Right ventricle myocardium inferior (tissue), 1 donor: ENCODE data around the gene SYT11. TPM values are rescaled to one million over a fixed set of nuclear protein-coding genes. Genes with fewer than 3 reads are reported as not detected.
A peak's percentile ranks its signal among the peaks of the same experiment; 100 is the strongest.
"Not testable (repeated sequence)": the region's sequence is repeated elsewhere in the genome, so short reads cannot be mapped to it uniquely, and the experiment has no call there.

Source experiments
- ATAC-seq: fragments of 200-7000 bp; cut with Tn5 transposase; one replicate; pipeline ENCODE4 v1.9.1; 2020; ENCODE audit warnings: mild to moderate bottlenecking, moderate library complexity
- DNase-seq: peaks from one replicate; pipeline ENCODE4 v3.0.0; 2021; ENCODE audit errors: missing footprints
- intact Hi-C: fragments of 100-400 bp; cut with DNase I; formaldehyde crosslinking; loops from one replicate; pipeline ENCODE4 v1.11.0; 2022
- long read RNA-seq: library from polyadenylated mRNA; unstranded; transcript quantifications from one replicate; pipeline ENCODE4 v2.0.0, GENCODE V29; 2021
- total RNA-seq: library from RNA; stranded (reverse); fragmentation: NEBNext Ultra II Directional; extraction: Animal tissue kit (Norgen Biotek cat#: 25700); gene quantifications from one replicate; pipeline ENCODE4 v1.2.1, GENCODE V29; 2021
- donor health status: DM: no; HTN: yes; CAD: no; lungs with severe emphysema.

The SYT11 gene, protein sequence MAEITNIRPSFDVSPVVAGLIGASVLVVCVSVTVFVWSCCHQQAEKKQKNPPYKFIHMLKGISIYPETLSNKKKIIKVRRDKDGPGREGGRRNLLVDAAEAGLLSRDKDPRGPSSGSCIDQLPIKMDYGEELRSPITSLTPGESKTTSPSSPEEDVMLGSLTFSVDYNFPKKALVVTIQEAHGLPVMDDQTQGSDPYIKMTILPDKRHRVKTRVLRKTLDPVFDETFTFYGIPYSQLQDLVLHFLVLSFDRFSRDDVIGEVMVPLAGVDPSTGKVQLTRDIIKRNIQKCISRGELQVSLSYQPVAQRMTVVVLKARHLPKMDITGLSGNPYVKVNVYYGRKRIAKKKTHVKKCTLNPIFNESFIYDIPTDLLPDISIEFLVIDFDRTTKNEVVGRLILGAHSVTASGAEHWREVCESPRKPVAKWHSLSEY
- total RNA-seq = 9.2 TPM
- long read RNA-seq, full-length matches to known transcripts = 3 of 3 reads
- long read RNA-seq, partial matches to known transcripts = 0 of 3 reads
- long read RNA-seq, other reads (novel, unspliced or antisense) = 0 of 3 reads

DNA sequence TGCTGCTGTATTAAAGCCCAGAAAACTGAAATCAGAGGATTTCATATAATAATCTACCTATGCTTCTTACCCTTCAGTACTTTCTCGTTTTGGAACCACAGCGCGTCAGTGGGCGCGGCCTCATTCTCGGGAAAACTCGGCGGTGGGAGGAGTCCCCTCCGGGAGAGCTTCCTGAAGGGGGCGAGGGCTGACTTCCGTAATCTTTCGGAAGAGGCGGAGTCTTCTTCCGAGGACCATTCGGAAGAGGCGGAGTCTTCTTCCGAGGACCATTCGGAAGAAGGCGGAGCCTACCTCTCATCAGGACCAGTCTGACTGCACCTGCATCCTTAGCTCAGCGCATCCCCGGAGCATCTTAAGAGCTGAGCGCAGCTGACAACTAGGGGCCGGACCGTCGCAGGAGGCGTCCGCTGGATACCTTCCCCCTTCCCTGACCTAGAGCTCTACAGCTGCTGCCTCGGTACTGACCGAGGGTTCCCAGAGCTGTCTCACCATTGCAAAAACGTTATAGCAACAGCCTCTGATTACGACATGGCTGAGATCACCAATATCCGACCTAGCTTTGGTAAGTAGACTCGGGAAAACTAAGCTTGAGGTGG, at the start of gene SYT11:
Gene SYT11, plus strand, starts transcription at position 334 of the 596 bp plus-strand sequence. Its CDS starts 195 bp downstream, at position 529.
- DNase-seq (peak; percentile 96), ATAC-seq (peak; percentile 91)
- intact Hi-C loops = loop anchor here (5.0 kb wide), 1 partner anchor 53 kb away; the partner anchor contains the start of gene RIT1

DNA sequence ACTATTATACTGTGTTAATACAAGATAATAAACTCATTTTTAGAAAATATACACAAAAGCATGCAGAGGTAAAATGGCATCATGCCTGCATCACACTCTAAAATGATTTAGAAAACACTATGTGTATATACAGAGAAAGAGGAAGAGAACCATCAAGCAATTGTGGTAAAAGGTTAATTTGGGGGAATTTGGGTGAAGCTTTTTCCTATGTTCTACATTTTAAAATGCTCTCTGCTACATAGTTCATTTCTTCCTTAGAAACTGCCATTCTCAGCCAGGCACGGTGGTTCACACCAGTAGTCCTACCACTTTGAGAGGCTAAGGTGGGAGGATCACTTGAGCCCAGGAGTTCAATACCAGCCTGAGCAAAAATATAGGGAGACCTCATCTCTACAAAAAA, 46.5 kb upstream of the SYT11 start:
- intact Hi-C loops = loop anchor here (10.0 kb wide), 1 partner anchor 102 kb away; the partner anchor contains the start of gene RIT1
- DNase-seq = no peak
- no peak for ATAC-seq

DNA sequence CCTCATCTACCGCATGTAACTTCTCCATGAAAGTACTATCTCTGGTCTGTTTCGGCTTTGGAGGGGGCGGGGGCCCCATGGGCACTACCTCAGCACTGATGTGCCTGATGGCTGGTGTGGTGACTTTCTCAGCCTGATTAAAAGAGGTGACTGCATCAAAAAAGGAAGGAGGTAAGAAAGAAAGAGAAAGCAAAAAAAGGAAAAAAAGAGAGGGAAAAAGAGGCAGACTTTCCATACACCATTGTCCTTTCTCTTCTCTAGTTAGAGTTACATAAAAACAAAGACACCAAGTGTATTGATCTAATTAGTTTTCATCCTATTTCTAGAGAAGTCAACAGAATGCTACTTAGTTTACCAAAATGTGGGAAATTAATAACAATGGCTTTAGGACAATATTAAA, 45.7 kb upstream of the SYT11 start:
- intact Hi-C loops = loop anchor here (10.0 kb wide), 1 partner anchor 101 kb away; the partner anchor contains the start of gene RIT1
- DNase-seq = no peak
- no peak for ATAC-seq

DNA sequence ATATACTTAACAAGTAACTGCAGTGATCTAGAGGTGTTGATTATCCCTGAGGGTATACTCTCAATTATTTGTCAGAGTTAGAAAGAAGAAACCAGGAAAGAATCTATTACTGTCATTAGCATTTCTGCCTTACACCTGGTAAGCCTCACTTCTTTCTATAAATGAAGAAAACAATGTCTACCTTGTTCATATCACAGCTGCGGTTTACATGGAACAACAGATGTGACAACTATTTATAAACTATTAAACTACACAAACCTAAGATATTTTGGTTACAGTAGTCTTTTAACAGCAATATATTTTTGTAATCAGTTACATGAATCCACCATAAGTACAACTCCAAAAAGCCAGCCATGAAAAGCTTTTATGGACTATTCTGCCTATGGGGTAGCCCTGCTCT, 43.0 kb upstream of the SYT11 start:
- DNase-seq = no peak
- intact Hi-C loops = loop anchor here (10.0 kb wide), 1 partner anchor 98 kb away; the partner anchor contains the start of gene RIT1
- ATAC-seq = no peak

DNA sequence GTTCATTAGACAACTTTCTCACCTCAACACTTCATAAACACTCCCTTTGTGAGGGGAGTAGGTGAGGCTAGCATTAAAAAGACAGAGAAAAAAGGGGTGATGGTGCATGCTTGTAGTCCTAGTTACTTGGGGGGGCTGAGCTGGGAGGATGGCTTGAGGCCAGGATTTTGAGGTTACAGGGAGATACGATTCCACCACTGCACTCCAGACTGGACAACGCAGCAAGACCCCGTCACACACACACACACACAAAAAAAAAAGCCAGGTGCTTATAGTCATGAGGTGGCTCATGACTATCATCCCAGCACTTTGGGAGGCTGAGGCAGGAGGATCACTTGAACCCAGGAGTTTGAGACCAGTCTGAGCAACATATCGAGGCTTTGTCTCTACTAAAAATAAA, 31.9 kb upstream of the SYT11 start:
- DNase-seq (no peak), ATAC-seq (no peak)
- intact Hi-C loops = no loop called here

DNA sequence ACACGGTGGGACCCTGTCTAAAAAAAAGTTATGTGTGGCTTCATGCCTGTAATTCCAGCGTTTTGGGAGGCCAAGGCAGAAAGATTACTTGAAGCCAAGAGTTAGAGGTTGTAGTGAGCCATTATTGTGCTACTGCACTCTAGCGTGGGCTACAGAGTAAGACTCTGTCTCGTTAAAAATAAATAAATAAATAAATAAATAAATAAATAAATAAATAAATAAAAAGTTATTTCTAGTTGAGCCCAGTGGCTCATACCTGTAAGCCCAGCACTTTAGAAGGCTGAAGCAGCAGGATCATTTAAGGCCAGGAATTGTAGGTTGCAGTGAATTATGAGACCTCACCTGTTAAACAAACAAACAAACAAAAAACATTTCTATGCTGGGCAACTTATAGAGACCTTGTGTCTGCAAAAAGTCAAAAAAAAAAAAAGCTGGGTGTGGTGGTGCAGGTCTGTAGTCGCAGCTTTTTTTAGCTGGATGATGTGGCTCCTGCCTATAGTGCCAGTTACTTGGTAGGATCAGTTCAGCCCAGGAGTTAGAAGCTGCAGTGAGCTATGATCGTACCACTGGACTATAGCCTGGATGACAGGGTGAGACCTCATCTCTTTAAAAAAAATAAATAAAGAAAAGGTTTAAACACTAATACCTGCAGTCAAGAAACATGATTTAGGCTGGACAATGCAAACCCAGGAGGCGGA, 27.9 kb upstream of the SYT11 start:
- no peak for DNase-seq
- intact Hi-C loops = no loop called here
- no peak for ATAC-seq

DNA sequence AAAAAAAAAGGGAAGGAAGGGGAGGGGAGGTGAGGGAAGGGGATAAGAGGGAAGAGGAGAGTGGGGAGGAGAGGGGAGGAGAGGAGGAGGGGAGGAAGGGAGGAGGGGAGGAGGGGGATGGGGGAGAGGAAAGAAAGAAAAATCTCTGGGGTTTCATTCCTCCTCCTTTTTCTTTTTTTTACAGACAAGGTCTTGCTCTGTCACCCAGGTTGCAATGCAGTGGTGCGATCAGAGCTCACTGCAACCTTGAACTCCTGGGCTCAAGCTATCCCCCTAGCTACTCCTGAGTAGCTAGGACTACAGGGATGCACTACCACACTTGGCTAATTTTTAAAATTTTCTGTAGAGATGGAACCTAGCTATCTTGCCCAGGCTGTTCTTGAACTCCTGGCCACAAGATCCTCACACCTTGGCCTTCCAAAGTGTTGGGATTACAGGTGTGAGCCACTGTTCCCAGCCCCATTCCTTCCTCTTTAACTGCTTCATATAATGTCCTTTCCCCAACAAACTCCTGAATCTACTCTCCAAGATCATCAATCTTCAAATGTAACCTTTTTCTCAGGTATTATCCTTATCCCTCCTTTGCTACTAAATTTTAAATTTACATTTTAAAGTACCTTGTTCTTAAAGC, 25.6 kb upstream of the SYT11 start:
- intact Hi-C loops = no loop called here
- no peak for ATAC-seq
- DNase-seq = no peak

DNA sequence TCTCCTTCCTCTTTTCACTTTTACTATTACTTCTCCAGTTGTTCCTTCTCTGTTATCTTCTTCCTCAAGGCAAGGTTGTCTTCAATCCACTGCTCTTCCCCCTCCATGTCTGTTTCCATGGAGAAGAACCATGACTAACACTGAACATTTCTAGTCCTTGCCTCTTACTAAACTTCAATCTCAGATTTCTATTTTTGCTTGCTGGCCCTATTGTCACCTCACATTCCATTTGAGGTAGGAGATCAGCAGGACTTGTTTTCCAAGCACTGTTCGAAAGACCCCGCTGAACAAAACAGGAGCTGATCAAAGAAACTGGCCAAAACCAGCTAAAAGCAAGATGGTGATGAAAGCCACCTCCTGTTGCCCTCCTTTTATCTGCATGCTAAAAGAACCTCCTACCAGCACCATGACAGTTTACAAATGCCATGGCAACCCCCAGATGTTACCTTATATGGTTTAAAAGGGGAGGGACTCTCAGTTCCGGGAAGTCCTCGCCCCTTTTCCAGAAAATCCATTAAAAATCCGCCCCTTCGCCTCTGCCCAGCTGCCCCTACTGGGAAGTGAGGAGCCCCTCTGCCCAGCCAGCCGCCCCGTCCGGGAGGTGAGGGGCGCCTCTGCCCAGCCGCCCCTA, 25.0 kb upstream of the SYT11 start:
- DNase-seq = no peak
- no peak for ATAC-seq
- intact Hi-C loops = no loop called here

DNA sequence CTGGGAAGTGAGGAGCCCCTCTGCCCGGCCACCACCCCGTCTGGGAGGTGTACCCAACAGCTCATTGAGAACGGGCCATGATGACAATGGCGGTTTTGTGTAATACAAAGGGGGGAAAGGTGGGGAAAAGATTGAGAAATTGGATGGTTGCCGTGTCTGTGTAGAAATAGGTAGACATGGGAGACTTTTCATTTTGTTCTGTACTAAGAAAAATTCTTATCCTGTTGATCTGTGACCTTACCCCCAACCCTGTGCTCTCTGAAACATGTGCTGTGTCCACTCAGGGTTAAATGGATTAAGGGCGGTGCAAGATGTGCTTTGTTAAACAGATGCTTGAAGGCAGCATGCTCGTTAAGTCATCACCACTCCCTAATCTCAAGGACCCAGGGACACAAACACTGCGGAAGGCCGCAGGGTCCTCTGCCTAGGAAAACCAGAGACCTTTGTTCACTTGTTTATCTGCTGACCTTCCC, 24.4 kb upstream of the SYT11 start:
- ATAC-seq, intact Hi-C loops, DNase-seq: not testable (repeated sequence)

DNA sequence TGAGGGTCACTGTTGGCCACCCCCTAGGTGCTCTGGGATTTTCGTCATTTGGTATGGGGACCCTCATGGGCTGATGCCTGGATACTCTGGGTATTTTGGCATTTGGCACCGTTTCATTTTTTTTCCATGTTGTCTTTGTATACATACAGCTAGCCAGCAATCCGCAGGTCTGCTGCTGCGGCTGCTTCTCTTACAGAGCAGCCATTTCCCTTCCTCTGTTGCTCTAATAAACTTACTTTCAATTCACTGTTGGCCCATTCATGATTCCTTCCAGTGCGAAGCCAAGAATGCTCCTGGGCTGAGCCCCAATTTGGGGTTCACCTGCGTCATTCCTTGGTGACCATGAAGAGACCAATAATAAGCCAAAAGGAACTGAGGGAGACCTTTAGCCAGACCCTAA, 23.8 kb upstream of the SYT11 start:
- no peak for ATAC-seq
- intact Hi-C loops = no loop called here
- DNase-seq = no peak

DNA sequence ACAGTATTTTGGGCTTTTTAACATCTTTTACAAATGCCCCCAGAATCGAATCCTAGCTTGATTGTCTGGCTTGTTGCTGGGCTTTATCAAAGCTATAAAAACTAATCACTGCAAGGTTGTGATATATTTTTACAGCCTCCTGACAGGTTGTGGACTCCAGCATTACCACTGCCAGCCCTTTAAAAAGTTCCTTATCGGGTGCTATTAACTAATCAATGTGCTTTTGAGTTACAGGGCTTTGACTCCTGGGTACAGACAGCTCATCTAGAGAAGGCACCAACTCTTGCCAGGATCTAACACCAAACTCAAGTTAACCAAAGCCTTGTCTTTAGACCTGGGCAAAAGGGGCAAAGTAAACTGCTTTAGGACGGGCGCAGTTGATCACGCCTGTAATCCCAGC, 19.0 kb upstream of the SYT11 start:
- intact Hi-C loops = no loop called here

DNA sequence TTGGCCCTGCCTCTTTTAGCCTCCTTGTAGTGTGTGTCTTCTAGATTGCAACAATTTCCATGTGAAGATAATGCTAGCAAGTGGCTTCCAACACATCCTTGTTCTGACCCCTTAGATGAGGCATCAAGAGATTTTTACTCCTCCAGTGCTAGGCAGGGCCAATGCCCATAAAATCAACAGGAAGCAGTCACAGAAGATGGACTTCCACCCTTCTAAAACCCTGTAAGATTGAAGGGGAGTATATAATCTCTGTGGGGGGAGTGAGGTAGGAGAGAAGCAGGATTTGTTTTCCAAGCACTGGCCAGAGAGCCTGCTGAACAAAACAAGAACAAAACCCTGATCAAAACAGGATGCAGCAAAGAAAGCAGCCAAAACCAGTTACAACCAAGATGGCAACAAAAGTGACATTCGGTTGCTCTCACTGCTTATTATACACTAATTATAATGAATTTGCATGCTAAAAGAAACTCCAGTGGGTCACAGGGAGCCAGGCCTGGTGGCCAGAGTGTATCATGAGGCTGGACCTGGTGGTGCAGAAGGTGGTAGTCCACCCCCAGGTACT, 14.4 kb upstream of the SYT11 start:
- ATAC-seq = no peak
- intact Hi-C loops = no loop called here

More for the DNA sequence above, 19.0 kb upstream of the SYT11 start:
- DNase-seq = no peak
- ATAC-seq = no peak

DNA sequence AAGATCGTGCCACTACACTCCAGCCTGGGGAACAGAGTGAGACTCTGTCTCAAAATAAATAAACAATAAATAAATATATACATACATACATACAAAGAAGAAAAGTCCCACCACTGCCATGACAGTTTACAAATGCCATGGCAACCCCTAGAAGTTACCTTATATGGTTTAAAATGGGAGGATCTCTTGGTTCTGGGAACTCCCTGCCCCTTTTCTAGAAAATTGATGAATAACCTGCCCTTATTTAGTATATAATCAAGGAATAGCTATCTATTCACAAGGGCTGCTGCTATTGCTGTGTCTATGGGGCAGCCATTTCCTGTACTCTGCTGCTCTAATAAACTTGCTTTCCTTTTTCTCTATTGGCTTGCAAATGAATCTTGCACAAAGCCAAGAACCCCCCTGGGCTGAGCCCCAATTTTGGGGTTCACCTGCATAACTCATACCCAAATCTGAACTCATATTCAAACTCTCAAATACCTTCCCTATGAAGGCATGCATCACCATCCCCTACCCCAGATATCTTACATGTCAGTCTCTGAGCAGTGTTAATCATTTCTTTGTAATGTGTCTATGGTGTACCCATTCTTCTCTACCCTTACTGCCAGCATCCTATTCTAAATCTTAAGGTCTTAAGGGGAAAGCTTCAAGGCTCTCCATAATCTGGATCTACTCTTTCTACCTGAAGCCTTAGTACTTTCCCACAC, 11.4 kb upstream of the SYT11 start:
- no peak for ATAC-seq
- intact Hi-C loops = no loop called here
- no peak for DNase-seq

More for the DNA sequence above, 14.4 kb upstream of the SYT11 start:
- no peak for DNase-seq

DNA sequence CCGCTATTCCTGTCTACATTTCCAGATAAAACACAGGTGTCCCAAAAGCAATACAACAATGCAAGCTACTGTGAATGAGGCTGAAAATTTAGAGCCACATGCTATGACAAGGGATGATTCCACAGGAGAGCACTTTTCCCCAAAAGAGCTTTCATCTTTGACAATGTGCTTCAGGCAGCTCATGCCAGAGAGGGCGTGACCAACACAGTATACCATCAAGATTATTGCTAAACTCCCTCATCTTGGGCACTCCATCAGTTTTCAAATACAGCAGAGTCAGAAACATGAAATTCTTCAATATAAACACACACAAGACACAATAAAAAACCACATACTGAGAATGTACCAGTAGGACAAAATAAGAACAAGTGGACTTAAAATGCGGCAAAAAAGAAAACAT, 9.0 kb upstream of the SYT11 start:
- DNase-seq (no peak), ATAC-seq (no peak)
- intact Hi-C loops = no loop called here

DNA sequence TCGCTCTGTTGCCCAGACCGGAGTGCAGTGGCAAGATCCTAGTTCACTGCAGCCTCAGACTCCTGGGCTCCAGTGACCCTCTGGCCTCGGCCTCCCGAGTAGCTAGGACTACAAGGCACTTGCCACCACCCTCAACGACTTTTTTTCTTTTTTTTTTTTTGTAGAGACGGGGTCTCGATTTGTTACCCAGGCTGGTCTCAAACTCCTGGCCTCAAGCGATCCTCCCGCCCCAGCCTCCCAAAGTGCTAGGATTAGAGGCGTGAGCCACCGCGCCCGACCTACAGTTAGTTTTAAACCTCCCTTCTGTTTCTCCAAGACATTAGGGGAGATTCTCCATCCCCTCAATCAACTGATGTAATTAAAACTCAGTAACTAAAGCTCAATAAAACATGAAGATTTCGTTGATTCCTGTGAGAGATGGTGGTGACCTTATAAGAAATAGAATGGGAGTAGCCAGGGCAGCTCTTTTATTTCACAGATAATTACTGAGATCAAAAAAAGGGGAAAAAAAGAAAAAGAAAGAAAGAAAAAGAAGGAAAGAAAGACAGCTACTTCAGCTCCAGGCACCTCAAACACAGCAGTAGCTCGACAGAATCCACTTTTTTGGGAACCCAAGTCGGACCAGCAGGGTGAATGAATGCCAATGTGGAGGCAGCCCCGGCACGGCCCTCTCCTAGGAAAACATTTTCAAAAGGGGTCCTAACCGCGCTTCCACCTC, 3.0 kb upstream of the SYT11 start:
- intact Hi-C loops = loop anchor here (5.0 kb wide), 1 partner anchor 56 kb away; the partner anchor contains the start of gene RIT1
- no peak for ATAC-seq
- DNase-seq = no peak
